ENCODE results near the gene BCAS1.

BCAS1 gene

GRCh38 chr20:53904261-53904660 is 166.1 kb downstream of the BCAS1 start:
- DNase-seq (ENCODE audit: low read depth), result no peak

DNA sequence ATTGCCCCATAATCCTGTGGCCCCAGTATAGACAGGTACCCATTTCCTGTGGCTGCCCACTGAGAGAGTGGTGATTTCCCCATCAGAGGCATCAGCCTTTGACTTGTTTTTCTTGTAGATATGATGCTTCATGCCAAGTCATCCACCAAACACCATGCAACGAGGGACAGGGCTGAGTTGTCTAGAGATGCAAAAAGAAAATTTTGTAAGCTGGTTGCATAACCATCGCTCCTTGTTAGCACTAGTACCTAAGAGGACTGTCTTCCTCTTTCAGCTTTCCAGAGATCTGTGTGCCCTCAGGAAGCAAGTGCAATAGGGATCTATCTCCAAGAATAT is 166.8 kb downstream of the BCAS1 start:
- DNase-seq (ENCODE audit: low read depth), result no peak

GRCh38 chr20:53902968-53903651 is 167.3 kb downstream of the BCAS1 start:
- no peak for DNase-seq (ENCODE audit: low read depth)

DNA sequence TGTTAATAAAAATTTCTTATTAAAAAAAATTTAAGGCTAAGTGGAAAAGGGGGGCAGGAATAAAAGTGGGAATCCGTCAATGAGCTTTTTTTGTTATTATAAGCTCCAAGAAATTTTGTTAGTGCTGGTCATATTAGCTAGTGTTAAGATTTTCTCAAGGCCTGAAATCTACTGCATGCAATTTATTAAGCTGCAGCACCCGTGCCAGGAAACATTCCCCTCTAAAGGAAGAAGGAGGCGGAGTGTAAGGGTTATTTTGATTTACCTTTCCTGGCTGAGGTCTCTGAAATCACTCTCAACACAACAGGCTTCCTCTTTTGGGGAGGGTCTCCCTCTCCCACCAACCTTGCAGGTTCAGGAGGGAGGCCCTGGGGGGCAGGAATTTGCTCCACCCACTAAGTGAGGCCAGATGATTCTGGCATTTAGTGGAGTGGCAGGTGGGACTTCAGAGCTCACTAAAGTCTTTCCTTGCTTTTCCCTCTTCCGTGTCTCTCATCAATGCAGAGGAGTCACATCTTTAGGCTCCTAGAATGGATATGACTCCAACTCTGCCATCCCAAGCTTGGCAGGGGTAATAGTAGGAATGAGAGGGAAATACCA is 168.8 kb downstream of the BCAS1 start:
- DNase-seq (ENCODE audit: low read depth), result no peak

- no peak for DNase-seq (ENCODE audit: low read depth)
Measured at GRCh38 chr20:53901064-53901463, 169.3 kb downstream of the BCAS1 start.

GRCh38 chr20:53900380-53900999 is 169.9 kb downstream of the BCAS1 start:
- no peak for DNase-seq (ENCODE audit: low read depth)

DNA sequence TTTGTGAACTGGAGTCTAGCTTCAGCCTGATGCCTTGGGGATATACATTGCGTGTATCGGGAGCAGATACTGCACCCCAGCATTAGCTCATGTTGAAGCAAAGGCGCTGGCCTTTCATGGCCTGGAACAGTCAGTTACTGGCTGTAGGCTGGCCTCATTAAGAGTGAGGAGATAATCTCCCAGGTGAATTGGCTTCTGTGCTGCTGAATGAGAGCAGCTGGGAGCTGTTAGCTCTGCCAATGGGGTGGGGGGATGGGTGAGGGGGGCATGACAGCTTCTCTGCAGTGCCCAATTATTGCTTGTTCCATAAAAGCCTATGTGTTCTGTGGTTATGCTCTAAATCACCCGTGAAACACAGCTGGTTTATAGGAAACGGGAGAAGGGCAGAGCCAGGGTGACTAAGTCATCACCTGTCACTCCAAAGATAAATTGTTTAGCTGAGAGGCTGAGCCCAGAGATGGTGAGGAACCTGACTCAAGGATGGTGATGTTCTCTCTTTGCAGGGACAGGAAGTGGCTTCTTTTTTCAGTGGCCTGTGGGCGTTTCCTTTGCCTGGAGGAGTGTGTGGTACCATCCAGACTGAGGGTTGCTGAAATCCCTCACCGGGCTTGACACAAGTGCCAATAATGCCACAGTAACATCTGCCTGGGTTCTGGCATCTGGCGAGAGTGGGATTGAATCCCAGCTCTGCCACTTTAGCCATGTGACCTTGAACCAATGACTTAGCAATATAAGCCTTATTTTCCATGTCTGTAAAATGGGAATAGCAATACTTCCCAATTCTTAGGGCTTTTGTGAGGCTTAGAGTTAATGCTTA is 170.8 kb downstream of the BCAS1 start:
- DNase-seq (ENCODE audit: low read depth), result peak; percentile 67

GRCh38 chr20:53898556-53898931 is 171.8 kb downstream of the BCAS1 start:
- no peak for DNase-seq (ENCODE audit: low read depth)

DNA sequence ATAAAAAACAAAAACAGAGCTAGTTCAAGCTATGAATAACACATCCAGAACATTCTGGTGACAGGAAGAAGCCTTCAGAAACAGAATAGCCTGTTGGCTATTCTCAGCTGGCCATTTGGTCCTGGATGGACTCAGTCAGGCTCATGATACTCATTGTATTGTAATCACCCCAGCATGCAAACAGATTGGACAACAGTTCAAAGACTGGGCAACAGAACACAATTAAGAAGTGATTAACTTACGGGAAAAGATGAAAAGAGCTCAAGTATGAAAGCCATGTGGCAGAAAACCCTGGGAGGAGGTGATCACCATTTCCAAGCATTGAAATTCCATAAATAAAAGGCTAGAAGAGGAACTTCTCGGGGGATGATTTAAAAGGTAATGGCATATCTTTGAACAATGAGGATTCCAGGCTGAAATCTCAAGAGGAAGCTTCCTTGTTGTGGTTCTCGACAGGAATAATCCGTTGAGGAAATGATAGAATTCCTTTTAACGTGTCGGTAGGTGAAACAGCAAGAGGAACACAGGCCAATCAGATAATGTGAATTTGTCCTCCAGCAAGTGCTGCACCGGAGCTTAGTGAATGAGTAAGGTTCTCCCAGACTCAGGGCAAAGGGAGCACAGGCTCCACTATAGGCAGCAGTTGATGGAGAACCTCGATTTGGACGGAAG is 172.4 kb downstream of the BCAS1 start:
- DNase-seq (ENCODE audit: low read depth), result no peak

DNA sequence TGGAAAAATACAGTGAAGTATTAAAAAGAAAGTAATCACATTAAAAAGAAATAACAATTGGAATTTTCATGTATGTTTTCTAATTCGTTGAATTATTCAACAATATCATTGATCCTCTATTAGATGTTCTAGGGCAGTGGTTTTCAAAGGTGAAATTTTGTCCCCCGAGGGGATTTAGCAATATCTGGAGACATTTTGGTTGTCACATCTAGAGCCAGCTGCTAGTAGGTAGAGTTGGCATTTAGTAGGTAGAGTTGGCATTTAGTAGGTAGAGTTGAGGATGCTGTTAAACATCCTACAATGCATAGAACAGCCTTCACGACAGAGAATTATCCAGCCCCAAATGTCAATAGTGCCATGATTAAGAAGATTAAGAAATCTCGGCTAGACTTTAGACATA is 173.7 kb downstream of the BCAS1 start:
- DNase-seq (ENCODE audit: low read depth), result no peak

GRCh38 chr20:53896041-53896440 is 174.4 kb downstream of the BCAS1 start:
- DNase-seq (ENCODE audit: low read depth), result no peak

- DNase-seq (ENCODE audit: low read depth), result no peak
Measured at GRCh38 chr20:53895385-53895755, 175.0 kb downstream of the BCAS1 start.

DNA sequence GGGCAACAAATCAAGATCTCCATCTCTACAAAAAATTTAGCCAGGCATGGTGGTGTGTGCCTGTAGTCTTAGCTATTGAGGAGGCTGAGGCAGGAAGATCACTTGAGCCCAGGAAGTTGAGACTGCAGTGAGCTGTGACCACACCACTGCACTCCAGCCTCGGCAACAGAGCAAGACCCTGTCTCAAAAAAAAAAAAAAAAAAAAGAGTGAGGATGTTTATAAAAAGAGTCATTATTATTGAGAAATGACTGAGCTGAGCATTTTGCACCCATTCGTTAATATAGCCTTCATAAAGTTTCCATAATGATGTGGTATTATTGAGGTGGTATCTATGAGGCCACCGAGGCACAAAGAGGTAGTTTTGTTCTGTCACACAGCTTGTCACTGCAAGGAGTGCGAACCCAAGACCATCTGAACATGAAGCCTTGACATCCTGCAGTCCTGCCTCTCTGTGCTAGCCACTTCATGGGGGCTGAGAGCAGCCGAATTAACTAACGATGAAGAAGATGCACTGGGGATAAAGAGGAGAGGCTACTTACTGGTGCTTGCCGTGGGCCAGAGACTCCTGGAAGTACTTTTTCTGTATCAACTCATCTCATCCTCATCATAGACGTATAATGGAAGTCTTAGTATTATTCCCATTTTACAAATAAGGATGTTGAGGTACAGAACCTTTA is 175.5 kb downstream of the BCAS1 start:
- DNase-seq (ENCODE audit: low read depth), result no peak
